SH-SY5Y (cell line): Measurements from ENCODE around the gene LRRC7.

Experiments used
- GATA2 ChIP-seq: IDR thresholded peaks from 2 replicates; pipeline ENCODE4 v1.6.1; 2011; ENCODE audit warnings: mild to moderate bottlenecking, low read depth, low read length
- GATA3 ChIP-seq: IDR thresholded peaks from 2 replicates; pipeline ENCODE4 v1.6.1; 2011; ENCODE audit warnings: low read depth, mild to moderate bottlenecking, low read length, moderate library complexity

DNA sequence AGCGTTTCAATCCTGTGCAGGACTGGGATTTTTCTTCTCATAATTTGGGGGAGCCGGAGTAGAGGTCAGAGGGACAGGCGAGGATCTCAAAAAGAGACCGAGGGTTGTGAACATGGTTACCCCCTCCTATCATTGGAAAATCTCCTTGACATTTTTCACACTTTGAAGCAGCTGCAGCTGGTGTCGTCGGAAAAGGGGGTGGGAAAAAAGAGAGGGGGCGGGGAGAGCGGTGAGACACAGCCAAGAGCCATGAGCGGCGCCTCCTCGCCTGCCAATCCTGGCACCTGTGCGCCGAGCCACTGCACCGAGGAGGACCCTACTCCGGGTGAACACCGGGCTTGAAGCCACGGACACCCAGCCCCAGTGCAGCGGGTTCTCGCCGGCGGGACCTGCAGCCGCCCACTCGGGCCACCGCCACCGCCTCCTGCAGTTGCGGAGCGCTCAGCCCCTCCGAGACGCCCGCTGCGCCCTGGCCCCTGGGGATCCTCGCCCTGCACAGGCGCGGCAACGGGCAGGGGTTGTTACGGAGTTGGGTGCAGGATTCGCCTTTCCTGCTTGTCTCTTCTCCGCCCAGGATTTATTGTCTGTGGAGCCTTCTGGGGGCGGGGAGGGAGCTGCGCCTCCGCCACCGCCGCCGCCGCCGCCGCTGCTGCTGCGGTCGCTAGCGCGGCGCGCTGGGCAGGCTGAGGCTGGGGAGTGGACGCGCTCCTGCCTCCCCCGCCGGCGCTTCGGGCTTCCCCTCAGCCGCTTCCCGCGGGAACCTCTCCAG is at the start of gene LRRC7:
- no peak for TF ChIP-seq GATA3
- no peak for TF ChIP-seq GATA2
